Thymus (tissue), 11 donors: ENCODE data around the gene OXLD1. TPM values are rescaled to one million over a fixed set of nuclear protein-coding genes. Genes with fewer than 3 reads are reported as not detected.

Experiments
- DNase-seq, 9 donors: peaks; one replicate each; pipeline ENCODE4 v3.0.0-alpha.2; 2013; ENCODE audit warnings: low spot score in 9 of 9, low read depth in 6 of 9, missing footprints in 1 of 9
- H3K27ac ChIP-seq, 2 donors: one replicate each; pipeline ENCODE4 v1.5.1; 2013; ENCODE audit warnings: control low read depth in 1 of 2, low read depth in 1 of 2, low read length in 1 of 2, mild to moderate bottlenecking in 1 of 2, moderate library complexity in 1 of 2
- H3K27me3 ChIP-seq, 2 donors: one replicate each; pipeline ENCODE4 v1.5.1; 2013; ENCODE audit warnings: low read length in 1 of 2; ENCODE audit not compliant: control insufficient read depth in 2 of 2, insufficient read depth in 1 of 2
- H3K36me3 ChIP-seq, 2 donors: one replicate each; pipeline ENCODE4 v1.5.1; 2013; ENCODE audit warnings: low read length in 1 of 2, mild to moderate bottlenecking in 1 of 2, moderate library complexity in 1 of 2; ENCODE audit not compliant: control insufficient read depth in 2 of 2, insufficient read depth in 2 of 2
- H3K4me1 ChIP-seq, 2 donors: one replicate each; pipeline ENCODE4 v1.5.1; 2013; ENCODE audit warnings: low read length in 2 of 2; ENCODE audit not compliant: control insufficient read depth in 2 of 2, insufficient read depth in 2 of 2
- H3K4me3 ChIP-seq, 2 donors: one replicate each; pipeline ENCODE4 v1.5.1; 2013; ENCODE audit warnings: low read length in 2 of 2, control low read depth in 1 of 2, mild to moderate bottlenecking in 1 of 2
- H3K9me3 ChIP-seq, 2 donors: one replicate each; pipeline ENCODE4 v1.5.1; 2013; ENCODE audit warnings: low read length in 1 of 2, mild to moderate bottlenecking in 1 of 2; ENCODE audit not compliant: control insufficient read depth in 2 of 2, insufficient read depth in 1 of 2
- WGBS: extraction: QIAGEN DNeasy Blood & Tissue Kit; methylation state at CpG from one replicate; pipeline ENCODE4 v1.1.7; 2013; 5-methylcytosine and 5-hydroxymethylcytosine counted together
- polyA plus RNA-seq: library from polyadenylated mRNA; stranded (reverse); fragments of 200-250 nt; gene quantifications from one replicate; pipeline ENCODE4 v1.2.3, GENCODE V29; 2013
- total RNA-seq: library from RNA; stranded (reverse); fragments of 120-200 nt; gene quantifications from one replicate; pipeline ENCODE4 v1.2.4, GENCODE V29; 2013
- donor health status: healthy.

Gene OXLD1
- total and polyA plus RNA-seq, 2 donors = 60.9 to 83.0 TPM

GRCh38 chr17:81648707-81649085 lies 17.7 kb downstream of the OXLD1 start:
- Histone ChIP-seq H3K36me3 (no peaks in the 10 kb centered on the region), H3K9me3 (peaks cover 11 to 16% of the 10 kb centered on the region in 2 donors), H3K4me1 (peaks cover 5 to 12% of the 10 kb centered on the region in 2 donors), H3K27ac (no peak overlapping the region), H3K27me3 (peaks cover 23 to 52% of the 10 kb centered on the region in 2 donors), H3K4me3 (no peak overlapping the region)
- 74% methylated on average over 14 of the region's 14 CpGs for WGBS
- no peak for DNase-seq

- Histone ChIP-seq H3K27ac (no peak overlapping the region), H3K36me3 (no peaks in the 10 kb centered on the region), H3K4me3 (no peak overlapping the region), H3K27me3 (peaks cover 23 to 52% of the 10 kb centered on the region in 2 donors), H3K9me3 (peaks cover 11 to 16% of the 10 kb centered on the region in 2 donors), H3K4me1 (peaks cover 2 to 7% of the 10 kb centered on the region in 2 donors)
- no peak for DNase-seq
- 22% methylated on average over 78 of the region's 78 CpGs for WGBS
Measured at GRCh38 chr17:81648013-81648706, 18.2 kb downstream of the OXLD1 start.

- Histone ChIP-seq H3K36me3 (no peaks in the 10 kb centered on the region), H3K27me3 (peaks cover 23 to 52% of the 10 kb centered on the region in 2 donors), H3K27ac (no peak overlapping the region), H3K4me1 (peaks cover 0 to 1% of the 10 kb centered on the region in 2 donors), H3K9me3 (peaks cover 11 to 16% of the 10 kb centered on the region in 2 donors), H3K4me3 (no peak overlapping the region)
- 64% methylated on average over 21 of the region's 21 CpGs for WGBS
- no peak for DNase-seq
Measured at GRCh38 chr17:81647640-81648012, 18.8 kb downstream of the OXLD1 start.

GRCh38 chr17:81646869-81647600 lies 19.4 kb downstream of the OXLD1 start:
- 91% methylated on average over 12 of the region's 12 CpGs for WGBS
- H3K4me3 ChIP-seq = no peak overlapping the region
- peaks cover 23 to 52% of the 10 kb centered on the region in 2 donors for H3K27me3 ChIP-seq
- no peaks in the 10 kb centered on the region for H3K4me1 ChIP-seq
- H3K36me3 ChIP-seq = no peaks in the 10 kb centered on the region
- DNase-seq = no peak
- peaks cover 11 to 16% of the 10 kb centered on the region in 2 donors for H3K9me3 ChIP-seq
- no peak overlapping the region for H3K27ac ChIP-seq

- H3K9me3 ChIP-seq = peaks cover 11 to 16% of the 10 kb centered on the region in 2 donors
- H3K4me1 ChIP-seq = no peaks in the 10 kb centered on the region
- peaks cover 23 to 48% of the 10 kb centered on the region in 2 donors for H3K27me3 ChIP-seq
- WGBS = 89% methylated on average over 29 of the region's 29 CpGs
- no peak overlapping the region for H3K27ac ChIP-seq
- no peak overlapping the region for H3K4me3 ChIP-seq
- no peaks in the 10 kb centered on the region for H3K36me3 ChIP-seq
- DNase-seq = no peak
Measured at GRCh38 chr17:81644976-81645952, 21.1 kb downstream of the OXLD1 start.

- no peaks in the 10 kb centered on the region for H3K4me1 ChIP-seq
- whole genome bisulfite sequencing = 97% methylated on average over 15 of the region's 15 CpGs
- no peak overlapping the region for H3K4me3 ChIP-seq
- H3K27ac ChIP-seq = no peak overlapping the region
- no peaks in the 10 kb centered on the region for H3K36me3 ChIP-seq
- DNase-seq = no peak
- peaks cover 23 to 41% of the 10 kb centered on the region in 2 donors for H3K27me3 ChIP-seq
- peaks cover 9 to 12% of the 10 kb centered on the region in 2 donors for H3K9me3 ChIP-seq
Measured at GRCh38 chr17:81644496-81644895, 21.9 kb downstream of the OXLD1 start.

- H3K36me3 ChIP-seq = no peaks in the 10 kb centered on the region
- no peak overlapping the region for H3K4me3 ChIP-seq
- H3K27me3 ChIP-seq = peaks cover 2 to 17% of the 10 kb centered on the region in 2 donors
- 98% methylated on average over 17 of the region's 17 CpGs for WGBS
- no peak for DNase-seq
- H3K4me1 ChIP-seq = peaks cover 2 to 4% of the 10 kb centered on the region in 2 donors
- no peak overlapping the region for H3K27ac ChIP-seq
- no peaks in the 10 kb centered on the region for H3K9me3 ChIP-seq
Measured at GRCh38 chr17:81641825-81642489, 24.4 kb downstream of the OXLD1 start.

- peaks cover 0 to 2% of the 10 kb centered on the region in 2 donors for H3K27me3 ChIP-seq
- no peaks in the 10 kb centered on the region for H3K9me3 ChIP-seq
- H3K4me3 ChIP-seq = no peak overlapping the region
- H3K36me3 ChIP-seq = no peaks in the 10 kb centered on the region
- WGBS = 97% methylated on average over 9 of the region's 9 CpGs
- H3K4me1 ChIP-seq = peaks cover 14 to 16% of the 10 kb centered on the region in 2 donors
- DNase-seq = no peak
- H3K27ac ChIP-seq = no peak overlapping the region
Measured at GRCh38 chr17:81640011-81640410, 26.4 kb downstream of the OXLD1 start.
